Measurements from ENCODE around the gene RUNX2.

RUNX2 gene

DNA sequence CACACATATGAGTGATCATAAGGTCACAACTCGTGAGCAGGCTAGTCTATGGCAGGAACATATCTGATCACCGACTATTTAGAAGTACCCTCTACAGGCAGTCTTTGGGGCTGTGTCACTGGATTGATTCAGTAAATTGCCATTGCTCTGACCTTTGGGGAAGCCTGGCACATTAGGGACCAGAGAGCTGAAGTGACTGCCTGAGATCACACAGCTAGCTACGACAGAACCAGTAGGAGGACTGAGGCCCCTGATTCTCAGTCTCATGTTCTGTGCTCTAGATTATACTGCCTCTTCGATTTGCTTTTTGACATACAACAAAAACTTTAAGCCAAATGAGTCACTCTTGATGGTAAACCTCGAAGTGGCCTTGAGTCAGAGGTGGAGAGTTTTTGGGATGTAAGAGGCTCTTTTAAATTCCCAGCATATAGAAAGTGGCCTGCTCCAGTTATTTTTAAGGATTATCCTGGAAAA lies 297.1 kb downstream of the RUNX2 start:
- H3K27ac ChIP-seq (ENCODE audit: low read depth, low read length): no peak overlapping the region
- H3K27me3 ChIP-seq (ENCODE audit: control insufficient read depth in 1 of 2, insufficient read depth in 2 of 2, low read length in 2 of 2): no peaks in the 10 kb centered on the region
- peaks cover 10% of the 10 kb centered on the region for H3K4me1 ChIP-seq (ENCODE audit: insufficient read depth, low read length)

DNA sequence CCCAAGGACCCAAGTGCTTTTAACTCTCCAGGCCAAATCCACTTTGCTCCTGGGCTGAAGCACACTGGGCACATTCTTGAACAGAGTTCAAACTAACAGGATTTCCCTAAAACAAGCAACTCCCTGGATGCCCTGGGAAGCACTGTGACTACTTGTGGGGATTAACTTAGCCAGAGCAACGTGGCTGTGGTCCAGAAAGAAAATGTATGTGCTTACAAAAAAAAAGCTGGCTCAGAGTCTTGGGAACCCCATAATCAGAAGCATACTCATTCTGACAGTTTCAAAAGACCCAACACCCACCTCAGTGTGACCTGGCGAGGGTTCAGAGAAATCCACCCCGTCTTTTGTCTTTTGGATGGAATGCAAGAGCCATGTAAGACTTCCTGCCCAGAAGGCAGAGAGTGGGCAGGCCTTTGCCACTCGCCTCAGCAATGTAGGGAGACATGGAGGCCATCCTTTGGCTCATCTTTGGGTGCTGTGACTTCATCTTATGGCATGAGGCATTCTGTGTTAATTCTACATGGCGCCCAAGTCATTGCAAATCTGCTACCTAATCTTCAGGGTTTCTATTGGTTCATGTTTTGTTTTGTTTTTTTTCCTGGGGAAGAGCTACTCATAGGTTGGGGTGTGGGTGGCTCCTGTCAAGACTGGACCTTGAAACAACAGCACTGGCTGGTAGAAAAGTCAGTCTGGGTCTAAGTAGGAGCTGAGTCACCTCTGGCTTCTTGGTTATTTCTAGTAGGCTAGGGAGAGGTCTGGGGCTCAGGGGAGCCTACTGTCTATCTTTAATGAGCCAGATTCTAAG lies 298.2 kb downstream of the RUNX2 start:
- no peak overlapping the region for H3K4me3 ChIP-seq (ENCODE audit: low read depth in 1 of 2, low read length in 2 of 2)
- no peak overlapping the region for H3K27ac ChIP-seq (ENCODE audit: low read depth, low read length)
- H3K4me1 ChIP-seq (ENCODE audit: insufficient read depth, low read length): peaks cover 10% of the 10 kb centered on the region
- H3K9me3 ChIP-seq (ENCODE audit: low read length): no peaks in the 10 kb centered on the region
- no peak overlapping the region for H3K9ac ChIP-seq (ENCODE audit: low read length)
- H3K27me3 ChIP-seq (ENCODE audit: control insufficient read depth in 1 of 2, insufficient read depth in 2 of 2, low read length in 2 of 2): no peaks in the 10 kb centered on the region
- no peaks in the 10 kb centered on the region for H3K36me3 ChIP-seq (ENCODE audit: insufficient read depth, low read length)

More for the DNA sequence above, 297.1 kb downstream of the RUNX2 start:
- Histone ChIP-seq H3K9ac (ENCODE audit: low read length) (no peak overlapping the region), H3K36me3 (ENCODE audit: insufficient read depth, low read length) (no peaks in the 10 kb centered on the region), H3K9me3 (ENCODE audit: low read length) (no peaks in the 10 kb centered on the region), H3K4me3 (ENCODE audit: low read depth in 1 of 2, low read length in 2 of 2) (no peak overlapping the region)

DNA sequence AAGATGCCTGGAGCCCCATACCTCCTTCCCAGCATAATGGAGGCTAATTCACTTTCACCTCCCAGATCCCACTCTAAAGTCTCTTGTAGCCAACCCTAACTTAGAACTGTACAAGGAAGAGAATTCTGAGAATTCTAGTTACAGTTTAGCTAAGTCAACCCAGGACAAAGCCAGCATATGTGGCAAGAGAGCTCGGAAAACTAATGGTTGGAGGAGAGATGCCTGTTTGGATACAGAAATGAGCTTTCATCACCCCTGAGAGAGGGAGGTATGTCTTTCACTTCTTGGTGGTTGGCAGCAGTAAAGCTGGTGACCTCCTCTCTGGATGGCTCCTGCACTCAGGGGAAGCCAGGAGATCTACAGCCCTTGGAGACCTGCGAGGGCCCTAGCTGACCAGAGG lies 302.2 kb downstream of the RUNX2 start:
- H3K9ac ChIP-seq (ENCODE audit: low read length): no peak overlapping the region
- peaks cover 10% of the 10 kb centered on the region for H3K4me1 ChIP-seq (ENCODE audit: insufficient read depth, low read length)
- H3K27ac ChIP-seq (ENCODE audit: low read depth, low read length): no peak overlapping the region
- H3K9me3 ChIP-seq (ENCODE audit: low read length): no peaks in the 10 kb centered on the region
- no peak overlapping the region for H3K4me3 ChIP-seq (ENCODE audit: low read depth in 1 of 2, low read length in 2 of 2)
- H3K27me3 ChIP-seq (ENCODE audit: control insufficient read depth in 1 of 2, insufficient read depth in 2 of 2, low read length in 2 of 2): no peaks in the 10 kb centered on the region
- no peaks in the 10 kb centered on the region for H3K36me3 ChIP-seq (ENCODE audit: insufficient read depth, low read length)

DNA sequence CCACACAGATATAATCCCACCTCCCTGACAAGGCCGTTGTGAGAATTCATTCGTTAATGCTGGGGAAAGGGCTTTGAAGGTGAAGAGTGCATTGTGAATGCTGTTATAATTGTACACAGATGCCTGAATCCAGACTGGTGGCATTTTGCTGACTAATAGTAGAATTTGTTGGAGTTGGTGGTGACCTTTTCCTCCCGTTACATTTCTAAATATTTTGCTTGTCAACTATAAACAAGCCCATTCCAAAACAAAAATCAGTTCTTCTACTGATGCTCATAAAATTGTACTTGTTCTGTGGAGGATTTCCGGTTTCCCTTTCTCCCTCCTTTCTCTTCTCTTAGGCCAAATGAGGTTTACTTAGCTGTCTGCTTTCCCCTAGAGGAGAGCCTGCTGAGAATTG lies 302.7 kb downstream of the RUNX2 start:
- H3K9ac ChIP-seq (ENCODE audit: low read length): no peak overlapping the region
- H3K4me3 ChIP-seq (ENCODE audit: low read depth in 1 of 2, low read length in 2 of 2): no peak overlapping the region
- no peak overlapping the region for H3K27ac ChIP-seq (ENCODE audit: low read depth, low read length)
- no peaks in the 10 kb centered on the region for H3K27me3 ChIP-seq (ENCODE audit: control insufficient read depth in 1 of 2, insufficient read depth in 2 of 2, low read length in 2 of 2)
- no peaks in the 10 kb centered on the region for H3K36me3 ChIP-seq (ENCODE audit: insufficient read depth, low read length)
- H3K9me3 ChIP-seq (ENCODE audit: low read length): no peaks in the 10 kb centered on the region
- peaks cover 6% of the 10 kb centered on the region for H3K4me1 ChIP-seq (ENCODE audit: insufficient read depth, low read length)

- no peak overlapping the region for H3K9ac ChIP-seq (ENCODE audit: low read length)
- no peak overlapping the region for H3K4me3 ChIP-seq (ENCODE audit: low read depth in 1 of 2, low read length in 2 of 2)
- H3K27me3 ChIP-seq (ENCODE audit: control insufficient read depth in 1 of 2, insufficient read depth in 2 of 2, low read length in 2 of 2): no peaks in the 10 kb centered on the region
- no peaks in the 10 kb centered on the region for H3K36me3 ChIP-seq (ENCODE audit: insufficient read depth, low read length)
- H3K9me3 ChIP-seq (ENCODE audit: low read length): no peaks in the 10 kb centered on the region
- peaks cover under 1% of the 10 kb centered on the region for H3K4me1 ChIP-seq (ENCODE audit: insufficient read depth, low read length)
- no peak overlapping the region for H3K27ac ChIP-seq (ENCODE audit: low read depth, low read length)
Measured at GRCh38 chr6:45631396-45631795, 303.3 kb downstream of the RUNX2 start.

DNA sequence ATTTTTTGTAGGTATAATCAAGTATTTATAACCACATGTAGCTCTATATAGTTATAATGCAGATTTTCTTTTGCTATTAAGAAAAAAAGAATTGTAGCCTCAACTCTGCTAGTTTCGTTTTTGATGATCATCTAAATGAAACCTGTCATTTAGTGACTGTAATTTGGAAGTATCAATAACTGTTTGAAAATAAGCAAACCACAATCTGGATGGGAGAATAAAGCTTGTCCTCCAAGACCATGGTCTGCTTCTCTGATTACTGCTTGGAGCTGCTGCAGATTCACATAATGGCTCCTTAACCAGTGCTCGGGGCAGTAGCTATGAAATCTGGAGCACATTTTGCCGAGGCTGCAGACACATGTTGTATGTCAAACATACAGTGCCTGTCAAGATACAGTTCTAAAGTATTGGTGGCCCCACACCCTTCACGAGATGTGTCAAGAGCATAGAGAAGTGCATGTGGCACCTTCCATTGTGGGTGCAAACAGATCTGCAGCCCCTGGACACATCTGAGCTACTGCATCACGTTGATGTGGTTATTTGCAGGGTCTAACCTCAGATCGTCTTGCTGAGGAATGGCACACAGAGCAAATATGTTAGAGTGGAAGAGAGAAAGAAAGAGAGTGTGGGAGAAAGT lies 305.3 kb downstream of the RUNX2 start:
- no peaks in the 10 kb centered on the region for H3K27me3 ChIP-seq (ENCODE audit: control insufficient read depth in 1 of 2, insufficient read depth in 2 of 2, low read length in 2 of 2)
- no peak overlapping the region for H3K27ac ChIP-seq (ENCODE audit: low read depth, low read length)
- no peak overlapping the region for H3K9ac ChIP-seq (ENCODE audit: low read length)
- no peaks in the 10 kb centered on the region for H3K9me3 ChIP-seq (ENCODE audit: low read length)
- no peaks in the 10 kb centered on the region for H3K36me3 ChIP-seq (ENCODE audit: insufficient read depth, low read length)
- H3K4me3 ChIP-seq (ENCODE audit: low read depth in 1 of 2, low read length in 2 of 2): no peak overlapping the region
- peaks cover 14% of the 10 kb centered on the region for H3K4me1 ChIP-seq (ENCODE audit: insufficient read depth, low read length)

DNA sequence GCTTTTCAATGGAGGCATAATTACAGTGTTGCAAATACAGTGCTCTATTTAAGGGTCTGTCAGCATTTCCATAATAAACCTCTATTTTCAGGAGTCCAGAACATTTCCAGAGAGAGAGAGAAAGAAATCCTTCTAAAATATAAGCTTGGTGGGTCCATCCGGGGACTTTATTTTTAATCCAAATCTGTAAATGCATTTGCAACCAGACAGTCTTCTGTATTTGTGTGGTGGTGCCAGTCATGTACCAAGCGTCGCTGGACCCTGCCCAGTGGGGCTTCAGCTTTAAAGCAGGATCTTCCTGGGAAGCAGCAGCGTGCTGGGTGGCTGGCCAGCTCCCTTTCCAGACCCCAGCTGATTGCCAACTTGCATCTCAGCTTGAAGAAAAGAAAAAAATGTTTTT lies 306.1 kb downstream of the RUNX2 start:
- Histone ChIP-seq H3K9ac (ENCODE audit: low read length) (no peak overlapping the region), H3K9me3 (ENCODE audit: low read length) (no peaks in the 10 kb centered on the region), H3K36me3 (ENCODE audit: insufficient read depth, low read length) (no peaks in the 10 kb centered on the region), H3K4me3 (ENCODE audit: low read depth in 1 of 2, low read length in 2 of 2) (no peak overlapping the region), H3K4me1 (ENCODE audit: insufficient read depth, low read length) (peaks cover 18% of the 10 kb centered on the region), H3K27me3 (ENCODE audit: control insufficient read depth in 1 of 2, insufficient read depth in 2 of 2, low read length in 2 of 2) (no peaks in the 10 kb centered on the region), H3K27ac (ENCODE audit: low read depth, low read length) (no peak overlapping the region)

DNA sequence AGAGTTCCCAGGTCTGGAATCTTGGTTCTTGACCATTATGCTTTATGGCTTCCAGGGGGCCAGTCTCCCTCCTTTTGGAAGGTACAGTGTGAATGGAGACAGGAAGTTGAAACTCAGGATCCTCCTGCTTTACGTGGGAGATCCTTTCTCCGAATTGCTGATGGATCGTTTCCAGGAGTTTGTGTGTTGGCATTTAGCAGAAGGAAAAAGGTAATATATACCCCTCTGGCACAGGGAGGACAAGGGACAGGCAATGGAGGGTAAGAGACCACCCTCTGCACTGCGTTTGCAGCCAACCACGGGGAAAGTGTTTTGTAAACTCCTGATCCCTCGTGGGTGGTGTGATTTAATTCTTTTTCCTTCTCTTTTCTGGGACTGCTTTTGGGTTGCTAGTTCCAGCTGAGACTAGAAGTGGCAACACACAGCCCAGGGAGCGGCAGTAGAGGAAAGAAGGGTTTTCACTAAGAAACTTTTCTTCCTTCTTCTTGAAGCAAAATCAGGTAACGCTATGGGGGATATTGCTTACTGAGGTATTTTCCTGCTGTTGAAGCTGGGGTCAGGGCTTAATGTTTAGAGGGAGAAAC lies 307.2 kb downstream of the RUNX2 start:
- no peak overlapping the region for H3K27ac ChIP-seq (ENCODE audit: low read depth, low read length)
- H3K9ac ChIP-seq (ENCODE audit: low read length): no peak overlapping the region
- H3K9me3 ChIP-seq (ENCODE audit: low read length): no peaks in the 10 kb centered on the region
- H3K36me3 ChIP-seq (ENCODE audit: insufficient read depth, low read length): no peaks in the 10 kb centered on the region
- no peak overlapping the region for H3K4me3 ChIP-seq (ENCODE audit: low read depth in 1 of 2, low read length in 2 of 2)
- no peaks in the 10 kb centered on the region for H3K27me3 ChIP-seq (ENCODE audit: control insufficient read depth in 1 of 2, insufficient read depth in 2 of 2, low read length in 2 of 2)
- peaks cover 18% of the 10 kb centered on the region for H3K4me1 ChIP-seq (ENCODE audit: insufficient read depth, low read length)

GRCh38 chr6:45637056-45637455 lies 308.9 kb downstream of the RUNX2 start:
- peak overlapping the region; percentile 59 for H3K27ac ChIP-seq (ENCODE audit: low read depth, low read length)
- H3K4me1 ChIP-seq (ENCODE audit: insufficient read depth, low read length): peaks cover 27% of the 10 kb centered on the region
- H3K9ac ChIP-seq (ENCODE audit: low read length): no peak overlapping the region
- no peaks in the 10 kb centered on the region for H3K9me3 ChIP-seq (ENCODE audit: low read length)
- no peaks in the 10 kb centered on the region for H3K27me3 ChIP-seq (ENCODE audit: control insufficient read depth in 1 of 2, insufficient read depth in 2 of 2, low read length in 2 of 2)
- H3K36me3 ChIP-seq (ENCODE audit: insufficient read depth, low read length): no peaks in the 10 kb centered on the region
- no peak overlapping the region for H3K4me3 ChIP-seq (ENCODE audit: low read depth in 1 of 2, low read length in 2 of 2)

DNA sequence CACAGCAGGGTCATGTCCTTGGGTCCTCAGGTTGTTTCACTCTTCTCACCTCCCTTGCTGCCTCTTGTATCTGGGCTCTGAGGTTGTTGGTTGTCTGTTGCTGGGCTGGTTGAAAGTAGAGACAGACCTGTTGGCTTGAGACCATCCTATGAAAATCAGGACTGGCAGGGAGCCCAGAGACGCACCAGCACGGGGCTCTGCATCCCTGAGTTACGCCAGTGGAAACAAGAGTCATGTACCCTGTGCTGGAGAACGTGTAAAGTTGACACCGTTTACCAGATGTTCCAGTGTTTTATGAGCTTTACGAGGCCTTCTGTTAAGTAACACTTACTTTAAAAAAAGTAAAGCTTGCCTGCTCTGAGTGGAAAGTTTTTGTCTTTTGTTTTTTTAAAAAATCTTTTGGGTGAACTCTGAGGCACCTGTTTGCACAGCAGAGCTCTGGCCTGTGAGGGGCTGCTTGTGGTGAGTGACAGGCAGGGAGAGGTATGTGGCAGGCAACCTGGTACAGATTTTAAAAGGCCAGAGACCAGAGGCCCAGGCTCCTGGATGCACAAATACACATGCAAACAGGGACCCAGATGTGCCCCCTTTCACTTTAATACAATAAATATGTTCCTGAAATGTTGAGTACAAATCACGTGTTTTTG lies 309.6 kb downstream of the RUNX2 start:
- H3K36me3 ChIP-seq (ENCODE audit: insufficient read depth, low read length): no peaks in the 10 kb centered on the region
- H3K9ac ChIP-seq (ENCODE audit: low read length): no peak overlapping the region
- peaks cover 27% of the 10 kb centered on the region for H3K4me1 ChIP-seq (ENCODE audit: insufficient read depth, low read length)
- H3K4me3 ChIP-seq (ENCODE audit: low read depth in 1 of 2, low read length in 2 of 2): no peak overlapping the region
- H3K27me3 ChIP-seq (ENCODE audit: control insufficient read depth in 1 of 2, insufficient read depth in 2 of 2, low read length in 2 of 2): no peaks in the 10 kb centered on the region
- no peaks in the 10 kb centered on the region for H3K9me3 ChIP-seq (ENCODE audit: low read length)
- peak overlapping the region; percentile 59 for H3K27ac ChIP-seq (ENCODE audit: low read depth, low read length)

GRCh38 chr6:45640081-45640491 lies 312.0 kb downstream of the RUNX2 start:
- H3K27me3 ChIP-seq (ENCODE audit: control insufficient read depth in 1 of 2, insufficient read depth in 2 of 2, low read length in 2 of 2): peaks cover 0 to 13% of the 10 kb centered on the region in 2 donors
- no peak overlapping the region for H3K4me3 ChIP-seq (ENCODE audit: low read depth in 1 of 2, low read length in 2 of 2)
- no peaks in the 10 kb centered on the region for H3K9me3 ChIP-seq (ENCODE audit: low read length)
- H3K36me3 ChIP-seq (ENCODE audit: insufficient read depth, low read length): no peaks in the 10 kb centered on the region
- no peak overlapping the region for H3K9ac ChIP-seq (ENCODE audit: low read length)
- no peak overlapping the region for H3K27ac ChIP-seq (ENCODE audit: low read depth, low read length)
- H3K4me1 ChIP-seq (ENCODE audit: insufficient read depth, low read length): peaks cover 27% of the 10 kb centered on the region
